ENCODE data around the gene COL4A2.

The COL4A2 gene

DNA sequence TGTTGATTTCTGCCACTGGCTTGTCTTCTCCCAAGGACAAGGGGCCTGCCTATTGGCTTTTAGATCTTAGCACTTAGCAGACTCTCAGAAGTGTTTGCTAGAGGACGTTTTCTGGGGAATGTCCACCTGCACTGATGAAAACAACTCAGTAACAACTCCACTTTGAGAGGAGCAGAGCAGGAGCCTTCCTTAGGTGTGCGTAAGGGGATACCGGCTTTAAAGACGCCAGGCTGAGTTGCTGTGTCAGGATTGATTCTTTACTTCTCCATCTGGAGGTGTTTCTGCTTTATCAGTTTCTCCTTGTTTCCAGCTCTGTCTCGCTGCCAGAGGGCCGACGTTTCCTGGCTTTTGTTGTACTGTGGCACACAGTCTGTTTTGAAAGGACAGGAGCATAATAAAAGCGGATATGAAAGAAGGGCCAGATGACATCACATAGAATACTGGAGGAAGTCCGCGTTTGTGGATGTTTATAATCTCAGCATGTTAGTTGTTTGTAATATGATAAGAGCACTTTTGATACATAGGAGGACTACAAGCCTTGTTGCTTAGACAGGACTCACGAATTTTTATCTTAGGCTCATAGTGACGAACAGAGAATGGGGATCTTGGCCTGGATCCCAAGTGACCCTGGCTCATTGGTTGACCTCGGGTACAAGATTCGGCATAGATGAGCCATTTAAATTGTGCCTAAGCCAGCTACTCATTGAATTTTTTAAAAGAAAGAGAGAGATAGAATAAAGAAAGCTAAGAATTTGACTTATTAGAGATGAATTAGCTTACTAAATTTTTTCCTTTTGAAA, 34.6 kb downstream of the COL4A2 start:
- no peak for DNase-seq

DNA sequence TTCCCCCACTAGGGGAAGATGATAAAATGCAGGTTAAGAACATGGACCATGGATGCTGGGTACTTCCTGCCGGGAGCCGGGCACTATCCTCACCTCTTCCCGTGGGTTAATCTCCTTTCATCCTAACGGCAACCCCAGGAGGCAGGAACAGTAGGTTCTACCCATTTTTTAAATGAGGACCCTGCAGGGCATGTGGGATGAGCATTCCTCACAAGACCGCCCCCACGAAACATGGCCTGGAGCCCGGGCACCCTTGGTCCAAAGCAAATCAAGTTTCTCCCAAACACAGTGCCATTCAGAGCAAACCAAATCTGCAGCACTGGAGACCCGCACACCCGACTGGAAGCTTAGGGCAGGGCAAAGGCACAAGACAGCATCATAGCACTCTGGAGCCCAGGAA, 35.4 kb downstream of the COL4A2 start:
- no peak for DNase-seq

DNA sequence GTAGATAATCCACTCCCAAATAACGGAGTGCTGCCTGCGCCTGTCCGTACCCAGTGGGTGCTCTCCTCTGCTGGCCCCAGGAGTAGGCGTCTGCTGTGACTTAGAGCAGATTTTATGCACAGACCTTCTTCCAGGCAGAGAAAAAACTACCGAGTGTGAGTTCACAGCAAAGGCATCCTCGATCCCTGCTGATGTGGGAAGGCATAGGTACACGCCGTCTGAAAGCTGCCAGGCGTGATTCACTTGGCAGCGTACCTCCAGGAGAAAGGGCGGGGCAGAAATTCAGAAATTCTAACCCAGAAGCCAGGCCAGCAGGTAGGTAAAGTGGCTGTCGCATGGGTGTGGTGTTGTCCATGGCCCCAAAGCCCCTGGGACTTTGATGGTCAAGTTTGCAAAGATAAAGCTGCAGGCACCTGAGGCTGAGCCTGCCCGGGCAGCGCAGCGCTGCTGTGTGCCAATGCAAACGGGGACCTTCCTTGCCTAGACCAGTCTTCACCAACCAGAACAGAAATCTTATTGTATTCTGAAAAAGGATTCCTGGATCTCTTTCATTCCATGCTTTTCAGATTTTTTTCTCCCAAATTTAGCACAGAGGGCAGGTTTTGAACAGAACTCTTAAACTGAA, 36.3 kb downstream of the COL4A2 start:
- DNase-seq: no peak

- no peak for DNase-seq
These were observed 37.2 kb downstream of the COL4A2 start for GRCh38 chr13:110344320-110344719.

DNA sequence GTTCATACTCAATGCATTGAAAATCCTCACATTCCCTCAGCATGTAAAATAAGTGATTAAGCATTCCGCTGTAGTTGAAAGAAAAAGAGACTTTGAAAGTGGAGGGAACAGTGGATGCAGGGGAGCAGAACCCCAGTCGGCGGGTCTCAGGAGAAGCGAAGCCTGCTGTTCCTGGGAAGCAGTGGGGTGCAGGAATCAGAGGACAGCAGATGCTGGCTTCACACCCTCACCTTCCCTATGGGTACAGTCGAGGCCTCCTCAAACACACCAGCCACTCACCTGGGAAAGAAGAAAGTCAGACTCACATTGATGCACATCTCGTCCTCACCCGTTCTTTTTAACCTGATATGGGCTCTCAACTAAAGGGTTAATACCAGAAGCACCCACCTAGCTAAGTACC, 38.2 kb downstream of the COL4A2 start:
- DNase-seq: no peak

- DNase-seq: no peak
These were observed 38.6 kb downstream of the COL4A2 start for GRCh38 chr13:110345701-110346100.

DNA sequence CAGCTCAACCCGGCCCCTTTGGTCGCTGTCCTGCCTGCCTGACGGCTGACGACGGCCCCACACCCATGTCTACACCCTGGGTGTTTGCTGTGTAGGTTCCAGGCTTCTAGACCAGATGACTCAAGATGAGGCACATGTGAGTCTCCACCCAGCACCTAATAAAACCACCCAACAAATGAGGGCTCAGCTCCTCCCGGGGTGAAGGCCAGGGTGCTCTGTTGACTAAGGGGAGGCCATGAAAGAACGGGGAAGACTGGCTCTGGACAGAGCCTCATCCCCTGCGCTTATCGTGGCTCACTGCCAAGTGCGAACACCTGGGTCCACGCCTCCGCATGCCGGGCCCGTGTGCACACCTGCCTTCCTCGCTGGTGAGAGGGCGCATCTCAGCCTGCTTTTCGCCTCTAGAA, 39.6 kb downstream of the COL4A2 start:
- no peak for DNase-seq

DNA sequence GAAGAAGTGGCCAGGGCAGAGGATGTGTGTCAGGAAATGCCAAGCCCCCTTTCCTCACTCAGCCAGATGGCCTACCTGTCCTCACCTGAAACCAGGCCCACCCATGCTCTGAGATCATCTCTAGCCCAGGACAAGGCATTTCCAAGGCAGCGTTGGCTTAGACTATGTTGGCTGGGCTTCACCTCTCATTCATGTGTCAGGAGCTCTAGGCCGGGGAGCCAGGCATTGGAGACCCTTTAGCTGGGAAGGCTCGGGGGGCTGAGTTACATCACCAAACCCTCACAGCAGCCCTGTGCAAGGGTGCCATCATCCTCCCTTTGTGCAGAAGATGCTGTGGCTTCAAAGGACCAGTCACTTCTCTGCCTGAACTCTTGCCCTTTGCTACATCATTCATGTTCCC, 40.0 kb downstream of the COL4A2 start:
- DNase-seq: no peak

- DNase-seq: no peak
These were observed 40.6 kb downstream of the COL4A2 start for GRCh38 chr13:110347535-110348308.

DNA sequence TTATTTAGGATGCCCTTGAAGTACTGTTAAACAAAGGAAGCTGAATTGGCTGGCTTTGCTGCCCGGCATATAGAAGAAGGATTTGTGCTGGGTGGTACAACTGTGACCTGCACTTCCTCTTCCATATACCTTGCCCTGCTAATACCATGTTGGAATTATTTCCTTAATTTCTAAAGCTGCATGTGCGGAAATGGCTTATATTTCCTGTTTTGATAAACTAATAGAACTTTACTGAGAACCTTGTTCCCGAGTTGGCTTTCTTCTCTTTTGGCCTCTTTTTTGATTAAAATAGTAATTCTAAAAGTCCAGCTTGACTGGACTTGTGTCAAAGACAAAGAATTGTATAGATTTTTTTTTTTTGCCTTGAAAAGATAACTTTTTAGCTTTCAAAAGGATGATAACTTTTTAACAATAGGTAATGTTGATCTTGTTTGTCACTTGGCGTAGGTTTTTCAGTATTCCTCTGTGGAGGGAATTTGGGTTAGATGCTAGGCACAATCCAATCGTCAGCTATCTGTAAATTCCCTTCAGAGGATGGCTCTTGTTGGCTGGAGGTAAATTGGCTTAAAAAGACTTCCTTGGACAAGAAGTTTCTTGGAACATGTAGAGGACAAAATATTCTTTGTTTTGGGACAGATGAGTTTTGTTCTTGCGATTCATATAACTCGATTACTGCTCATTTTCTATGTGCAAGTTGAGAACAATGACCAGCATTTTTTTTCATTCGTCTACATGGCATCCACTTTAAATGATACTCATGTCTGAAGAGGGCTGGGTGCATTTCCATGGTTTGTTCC, 41.4 kb downstream of the COL4A2 start:
- no peak for DNase-seq

- no peak for DNase-seq
These were observed 42.2 kb downstream of the COL4A2 start for GRCh38 chr13:110349239-110349638.

DNA sequence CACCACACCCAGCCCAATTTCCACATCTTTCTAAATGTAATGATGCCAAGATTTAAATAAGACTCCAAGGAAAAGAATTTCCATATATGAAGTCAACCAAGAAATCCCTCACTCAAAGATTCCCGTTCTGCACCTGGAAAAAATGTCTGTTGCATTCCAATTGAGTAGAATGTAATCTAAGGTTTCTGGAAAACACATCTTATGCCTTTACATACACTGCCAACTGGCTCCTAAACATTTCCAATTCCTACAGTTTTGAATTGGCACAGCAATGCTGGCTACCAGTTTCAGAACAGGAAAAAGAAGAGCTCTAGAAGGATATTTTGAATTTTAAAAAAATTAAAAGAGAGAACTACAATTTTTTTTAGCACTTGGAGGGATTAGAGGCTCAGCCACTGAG, 43.0 kb downstream of the COL4A2 start:
- no peak for DNase-seq

- DNase-seq: no peak
These were observed 43.4 kb downstream of the COL4A2 start for GRCh38 chr13:110350509-110350908.

DNA sequence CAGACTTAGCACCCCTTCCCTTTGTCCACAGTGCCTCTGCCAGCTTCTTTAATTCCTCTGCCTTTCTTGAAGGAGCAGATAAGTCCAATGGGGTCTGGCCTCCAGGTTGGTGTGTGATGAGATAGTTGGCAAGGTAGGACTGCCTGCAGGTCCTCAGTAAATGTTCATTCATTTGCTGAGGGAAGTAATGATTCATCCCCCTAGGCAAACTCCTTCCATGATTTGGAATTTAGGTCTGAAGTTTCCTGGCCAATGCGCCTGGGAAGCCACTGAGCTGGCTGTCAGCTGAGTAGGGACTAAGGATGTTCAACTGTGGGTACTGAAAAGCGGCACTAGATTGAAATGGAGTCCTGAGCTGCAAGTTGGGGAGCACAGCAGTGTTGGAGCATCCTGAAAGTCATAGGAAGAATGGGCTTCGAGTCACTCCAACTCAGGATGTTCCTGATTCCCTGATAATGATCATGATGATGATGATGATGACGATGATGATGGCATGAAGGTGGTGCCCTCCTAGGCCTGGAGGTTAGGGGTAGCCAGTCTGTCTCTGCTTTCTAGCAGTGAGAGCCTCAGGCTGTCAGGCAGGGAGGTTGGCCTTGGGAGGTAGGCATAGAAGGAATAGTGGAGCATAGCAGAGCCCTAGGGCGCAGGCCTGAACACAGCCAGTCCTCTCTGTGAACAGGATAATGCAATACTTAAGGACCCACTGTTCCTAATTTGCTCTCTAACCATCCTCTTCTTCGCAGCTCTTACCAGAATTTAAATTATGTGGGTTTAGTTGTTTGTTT, 44.7 kb downstream of the COL4A2 start:
- no peak for DNase-seq

DNA sequence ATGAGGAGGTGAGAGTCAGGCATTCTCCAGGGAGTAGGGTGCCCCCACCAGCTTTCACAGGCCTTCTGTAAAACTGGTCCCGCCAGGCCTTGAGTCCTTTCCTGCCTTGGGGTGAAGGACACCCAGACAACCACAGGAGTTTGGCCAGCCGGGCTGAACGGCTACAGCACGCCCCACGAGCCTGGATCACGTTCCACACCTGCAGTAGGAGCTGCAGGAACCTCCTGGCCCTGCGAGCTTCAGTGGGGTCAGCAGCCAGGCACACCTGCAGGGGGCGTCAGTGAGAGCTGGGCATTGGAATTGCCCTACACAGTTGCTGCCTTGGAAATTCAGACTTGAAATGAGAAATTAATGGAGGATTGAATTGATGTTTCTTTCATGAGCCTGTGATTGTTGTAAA, 45.7 kb downstream of the COL4A2 start:
- DNase-seq: no peak

GRCh38 chr13:110353339-110353977, 46.4 kb downstream of the COL4A2 start:
- DNase-seq: no peak

- DNase-seq: no peak
These were observed 47.1 kb downstream of the COL4A2 start for GRCh38 chr13:110354123-110354627.

- no peak for DNase-seq
These were observed 47.8 kb downstream of the COL4A2 start for GRCh38 chr13:110354715-110355473.

DNA sequence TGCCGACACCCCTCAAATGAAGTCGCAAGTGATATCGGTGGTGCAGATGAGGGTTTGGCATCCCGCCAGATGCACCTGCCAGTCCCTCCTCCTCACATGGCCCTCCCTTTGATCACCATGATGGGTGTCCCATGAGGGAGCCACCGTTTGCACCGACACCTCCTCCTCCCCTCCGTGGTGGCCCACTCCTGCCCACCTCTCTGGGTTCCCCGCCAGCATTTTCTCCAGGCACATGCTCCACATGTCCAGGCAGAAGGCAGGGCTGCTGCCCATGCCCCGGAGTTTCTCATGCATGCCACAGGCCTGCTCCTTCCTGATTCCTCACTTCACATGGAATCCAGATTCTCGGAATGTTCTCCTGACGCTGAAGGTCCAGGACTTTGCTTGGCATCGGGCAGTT, 49.3 kb downstream of the COL4A2 start:
- no peak for DNase-seq

- no peak for DNase-seq
These were observed 51.3 kb downstream of the COL4A2 start for GRCh38 chr13:110358381-110358780.

- no peak for DNase-seq
These were observed 52.8 kb downstream of the COL4A2 start for GRCh38 chr13:110359840-110360301.

Data from activated CD8-positive, alpha-beta memory T cell treated with anti-CD3 and anti-CD28 coated beads for 24 hours (primary cell).